Effector CD8-positive, alpha-beta T cell (primary cell): ENCODE measurements around the gene CDC73.
"Not testable (repeated sequence)": the region's sequence is repeated elsewhere in the genome, so short reads cannot be mapped to it uniquely, and the experiment has no call there.

Experiments used
- DNase-seq: peaks from one replicate; lab custom pipeline; 2025; lab: John Stamatoyannopoulos, UW

The CDC73 gene

GRCh38 chr1:193285641-193286040 is 163.8 kb downstream of the CDC73 start:
- DNase-seq: no peak

GRCh38 chr1:193288548-193289080 is 166.8 kb downstream of the CDC73 start:
- DNase-seq: not testable (repeated sequence)

- no peak for DNase-seq
Observed at GRCh38 chr1:193293726-193294125, 171.9 kb downstream of the CDC73 start.

- DNase-seq: no peak
Observed at GRCh38 chr1:193299038-193299437, 177.2 kb downstream of the CDC73 start.

- no peak for DNase-seq
Observed at GRCh38 chr1:193301746-193302145, 179.9 kb downstream of the CDC73 start.

- DNase-seq: no peak
Observed at GRCh38 chr1:193303849-193304248, 182.0 kb downstream of the CDC73 start.
